Upper lobe of left lung (tissue), 6 donors: ENCODE measurements around the gene ME3. TPM values are rescaled to one million over a fixed set of nuclear protein-coding genes. Genes with fewer than 3 reads are reported as not detected.

Experiments used
- ATAC-seq, 2 donors: fragments of 200-7000 bp; cut with Tn5 transposase; one replicate each; pipeline ENCODE4 v1.9.1; 2022; ENCODE audit warnings: mild to moderate bottlenecking in 2 of 2, moderate library complexity in 2 of 2; ENCODE audit not compliant: low FRiP score in 2 of 2
- DNase-seq, 2 donors: peaks; one replicate each; pipeline ENCODE4 v3.0.0-alpha.2; 2019 to 2020
- H3K27ac ChIP-seq, 4 donors: fragments of 200-600 bp; sonication (generic); one replicate each; pipeline ENCODE4 v1.5.1; 2016 to 2019
- H3K27me3 ChIP-seq, 4 donors: fragments of 200-600 bp; sonication (generic); one replicate each; pipeline ENCODE4 v1.5.1; 2017 to 2019
- H3K36me3 ChIP-seq, 4 donors: fragments of 200-600 bp; sonication (generic); one replicate each; pipeline ENCODE4 v1.5.1; 2016 to 2019
- H3K4me1 ChIP-seq, 4 donors: fragments of 200-600 bp; sonication (generic); one replicate each; pipeline ENCODE4 v1.5.1; 2018 to 2019
- H3K4me3 ChIP-seq, 4 donors: fragments of 200-600 bp; sonication (generic); one replicate each; pipeline ENCODE4 v1.5.1; 2017 to 2019; ENCODE audit warnings: mild to moderate bottlenecking in 2 of 4, moderate library complexity in 1 of 4
- H3K9me3 ChIP-seq, 4 donors: fragments of 200-600 bp; sonication (generic); one replicate each; pipeline ENCODE4 v1.5.1; 2018 to 2019
- EP300 ChIP-seq, 4 donors: sonication (generic); formaldehyde crosslinking; IDR thresholded peaks; one replicate each; pipeline ENCODE4 v1.5.1; 2017; ENCODE audit warnings: antibody characterized with exemption in 4 of 4, control low read depth in 2 of 4
- POLR2A ChIP-seq, 4 donors: fragments of 450-650 bp; IDR thresholded peaks; one replicate each; pipeline ENCODE4 v1.5.1; 2016 to 2017; ENCODE audit warnings: antibody characterized with exemption in 4 of 4, mild to moderate bottlenecking in 2 of 4
- POLR2AphosphoS5 ChIP-seq, 2 donors: sonication (generic); formaldehyde crosslinking; IDR thresholded peaks; one replicate each; pipeline ENCODE4 v1.5.1; 2017; ENCODE audit warnings: antibody characterized with exemption in 2 of 2
- WGBS, 2 donors: methylation state at CpG; one replicate each; pipeline ENCODE4 v1.1.5; 2017 to 2018; 5-methylcytosine and 5-hydroxymethylcytosine counted together
- total RNA-seq, 6 donors: library from RNA; depleted of rRNA in 4 of 6; stranded (reverse); fragments of >200 nt in 4 of 6; gene quantifications; one replicate each; pipeline versions ENCODE4 v1.1.0 to v1.2.1, GENCODE V29; 2016 to 2021
- TF ChIP-seq, protein P1 (sequence below), 6 experiments: fragments of 450-650 bp in 4 of 6; fragments of 200-600 bp in 2 of 6; sonication (generic) in 2 of 6; IDR thresholded peaks; one replicate each; pipeline ENCODE4 v1.5.1; 2016 to 2019; ENCODE audit warnings: antibody characterized with exemption in 6 of 6
- donor health status: DM: no; HTN: no; CAD: no; lungs with moderate emphysema.
- donor health status: DM: no; HTN: yes; CAD: no; lungs with severe emphysema.

Gene ME3
- total RNA-seq, 6 donors from 2014 or later, result 19.5 to 56.6 (median 34.7) TPM

DNA sequence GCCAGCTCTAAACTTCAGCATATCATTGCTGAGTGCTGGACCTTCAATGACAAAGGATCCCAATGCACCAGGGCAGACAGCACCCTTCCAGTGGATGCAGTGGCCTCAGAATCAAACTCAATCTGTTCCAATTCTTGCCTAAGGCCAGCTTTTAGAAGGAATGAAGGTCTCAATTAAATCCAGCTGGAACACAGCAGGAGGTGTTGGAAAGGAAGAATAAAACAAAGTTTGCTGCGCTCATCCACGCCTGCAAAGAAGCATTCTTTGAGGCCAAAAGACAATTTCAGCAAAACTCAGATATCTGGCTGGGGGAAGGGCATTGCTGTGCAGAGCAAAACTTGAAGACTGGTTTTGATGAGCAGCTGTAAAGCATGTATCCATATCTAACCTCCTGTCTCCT, 177.1 kb downstream of the ME3 start:
- DNase-seq (no peak), ATAC-seq (no peak)
- Histone ChIP-seq H3K4me1 (no peaks in the 10 kb centered on the region), H3K36me3 (no peaks in the 10 kb centered on the region), H3K27ac (no peak overlapping the region), H3K9me3 (no peaks in the 10 kb centered on the region), H3K4me3 (no peak overlapping the region), H3K27me3 (no peaks in the 10 kb centered on the region)
- 92 to 94% methylated on average over 2 of the region's 2 CpGs for WGBS, 2 donors
- TF ChIP-seq POLR2AphosphoS5 (IDR thresholded peaks at IDR 0.05) (no peak), EP300 (IDR thresholded peaks at IDR 0.05) (no peak), POLR2A (IDR thresholded peaks at IDR 0.05) (no peak)
- TF ChIP-seq, protein P1, sequence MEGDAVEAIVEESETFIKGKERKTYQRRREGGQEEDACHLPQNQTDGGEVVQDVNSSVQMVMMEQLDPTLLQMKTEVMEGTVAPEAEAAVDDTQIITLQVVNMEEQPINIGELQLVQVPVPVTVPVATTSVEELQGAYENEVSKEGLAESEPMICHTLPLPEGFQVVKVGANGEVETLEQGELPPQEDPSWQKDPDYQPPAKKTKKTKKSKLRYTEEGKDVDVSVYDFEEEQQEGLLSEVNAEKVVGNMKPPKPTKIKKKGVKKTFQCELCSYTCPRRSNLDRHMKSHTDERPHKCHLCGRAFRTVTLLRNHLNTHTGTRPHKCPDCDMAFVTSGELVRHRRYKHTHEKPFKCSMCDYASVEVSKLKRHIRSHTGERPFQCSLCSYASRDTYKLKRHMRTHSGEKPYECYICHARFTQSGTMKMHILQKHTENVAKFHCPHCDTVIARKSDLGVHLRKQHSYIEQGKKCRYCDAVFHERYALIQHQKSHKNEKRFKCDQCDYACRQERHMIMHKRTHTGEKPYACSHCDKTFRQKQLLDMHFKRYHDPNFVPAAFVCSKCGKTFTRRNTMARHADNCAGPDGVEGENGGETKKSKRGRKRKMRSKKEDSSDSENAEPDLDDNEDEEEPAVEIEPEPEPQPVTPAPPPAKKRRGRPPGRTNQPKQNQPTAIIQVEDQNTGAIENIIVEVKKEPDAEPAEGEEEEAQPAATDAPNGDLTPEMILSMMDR (IDR thresholded peaks at IDR 0.05), result no peak

DNA sequence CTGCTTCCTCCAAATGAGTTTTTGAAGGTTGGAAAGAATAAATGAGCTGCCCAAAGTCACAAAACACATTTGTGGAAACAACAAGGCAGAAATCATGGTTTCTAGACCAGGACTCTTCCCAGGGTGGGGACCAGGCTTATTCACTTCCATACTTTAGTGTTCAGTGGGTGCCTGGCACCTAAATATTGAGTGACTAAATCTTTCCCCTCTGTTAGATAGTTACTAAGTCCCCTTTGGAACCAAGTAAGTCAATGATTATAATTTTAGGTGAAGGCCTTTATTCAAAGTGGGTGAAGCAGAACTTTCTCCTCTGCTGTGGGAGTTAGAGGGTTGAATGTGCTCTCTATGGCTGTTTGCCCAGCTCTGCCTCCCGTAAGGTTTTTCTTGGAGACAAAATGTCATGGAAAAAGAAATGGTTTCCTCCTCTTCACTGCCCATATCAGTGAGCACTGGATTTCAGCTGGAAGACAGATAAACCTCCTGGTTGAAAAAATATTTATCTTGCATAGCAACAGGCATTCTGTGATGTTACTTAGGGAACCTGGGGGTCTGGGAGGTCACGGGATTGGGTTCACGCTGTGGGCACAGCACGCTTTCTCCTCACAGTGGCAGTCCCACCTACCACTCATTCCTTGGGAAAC, 179.9 kb downstream of the ME3 start:
- H3K36me3 ChIP-seq, result no peaks in the 10 kb centered on the region
- no peaks in the 10 kb centered on the region for H3K4me1 ChIP-seq
- H3K9me3 ChIP-seq, result no peaks in the 10 kb centered on the region
- TF ChIP-seq POLR2AphosphoS5 (IDR thresholded peaks at IDR 0.05) (no peak), POLR2A (IDR thresholded peaks at IDR 0.05) (no peak), EP300 (IDR thresholded peaks at IDR 0.05) (no peak)
- TF ChIP-seq, protein P1 (IDR thresholded peaks at IDR 0.05), result no peak
- no peaks in the 10 kb centered on the region for H3K27me3 ChIP-seq
- no peak for ATAC-seq
- WGBS, 2 donors, result 85 to 89% methylated on average over 4 of the region's 4 CpGs
- H3K27ac ChIP-seq, result no peak overlapping the region
- H3K4me3 ChIP-seq, result no peak overlapping the region
- DNase-seq, result no peak

DNA sequence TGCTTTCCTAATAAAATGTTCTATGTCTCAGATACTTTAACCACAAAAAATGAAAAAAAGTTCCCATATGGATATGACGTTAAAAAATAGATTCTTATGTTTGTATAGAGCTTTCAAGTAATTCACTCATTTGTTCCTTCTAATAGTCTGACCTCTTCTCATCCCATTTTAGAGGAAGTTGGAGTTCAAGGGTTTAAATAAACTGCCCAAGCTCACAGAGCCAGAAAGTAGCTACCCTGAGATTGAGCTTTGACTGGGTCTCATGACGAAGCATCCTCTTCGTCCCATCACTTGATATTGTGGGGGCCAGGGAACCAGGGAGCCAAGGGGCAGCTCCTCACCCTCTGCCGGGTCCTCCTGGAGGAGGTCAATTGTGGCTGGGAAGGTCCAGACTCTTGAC, 181.4 kb downstream of the ME3 start:
- Histone ChIP-seq H3K27me3 (no peaks in the 10 kb centered on the region), H3K4me3 (no peak overlapping the region), H3K4me1 (no peaks in the 10 kb centered on the region), H3K36me3 (no peaks in the 10 kb centered on the region), H3K27ac (no peak overlapping the region), H3K9me3 (no peaks in the 10 kb centered on the region)
- 85 to 87% methylated on average over 4 of the region's 4 CpGs for WGBS, 2 donors
- no peak for ATAC-seq
- TF ChIP-seq, protein P1 (IDR thresholded peaks at IDR 0.05), result no peak
- no peak for TF ChIP-seq POLR2AphosphoS5 (IDR thresholded peaks at IDR 0.05)
- no peak for TF ChIP-seq EP300 (IDR thresholded peaks at IDR 0.05)
- TF ChIP-seq POLR2A (IDR thresholded peaks at IDR 0.05), result no peak
- DNase-seq, result no peak

DNA sequence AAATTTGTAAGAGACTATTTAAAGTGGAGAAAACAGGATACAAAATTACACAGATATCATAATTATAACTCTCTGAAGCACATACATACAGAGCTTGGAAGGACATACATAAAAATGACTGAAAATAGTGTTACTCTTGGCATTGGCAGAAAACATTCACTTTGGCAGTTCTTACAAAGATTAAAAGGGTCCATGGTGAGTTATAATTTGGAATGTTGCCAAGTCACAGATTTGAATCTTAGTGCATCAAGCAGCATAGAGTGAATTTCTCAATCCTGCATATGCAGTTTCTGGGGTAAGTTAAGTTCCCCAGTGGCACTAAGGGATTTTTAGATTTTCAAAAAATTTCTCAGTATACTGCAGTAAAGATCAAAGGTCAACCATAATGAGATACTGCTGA, 181.8 kb downstream of the ME3 start:
- Histone ChIP-seq H3K36me3 (no peaks in the 10 kb centered on the region), H3K27ac (no peak overlapping the region), H3K4me3 (no peak overlapping the region), H3K4me1 (no peaks in the 10 kb centered on the region), H3K9me3 (no peaks in the 10 kb centered on the region), H3K27me3 (no peaks in the 10 kb centered on the region)
- TF ChIP-seq EP300 (IDR thresholded peaks at IDR 0.05), result no peak
- TF ChIP-seq POLR2A (IDR thresholded peaks at IDR 0.05), result no peak
- no peak for TF ChIP-seq POLR2AphosphoS5 (IDR thresholded peaks at IDR 0.05)
- TF ChIP-seq, protein P1 (IDR thresholded peaks at IDR 0.05), result no peak
- ATAC-seq (no peak), DNase-seq (no peak)

DNA sequence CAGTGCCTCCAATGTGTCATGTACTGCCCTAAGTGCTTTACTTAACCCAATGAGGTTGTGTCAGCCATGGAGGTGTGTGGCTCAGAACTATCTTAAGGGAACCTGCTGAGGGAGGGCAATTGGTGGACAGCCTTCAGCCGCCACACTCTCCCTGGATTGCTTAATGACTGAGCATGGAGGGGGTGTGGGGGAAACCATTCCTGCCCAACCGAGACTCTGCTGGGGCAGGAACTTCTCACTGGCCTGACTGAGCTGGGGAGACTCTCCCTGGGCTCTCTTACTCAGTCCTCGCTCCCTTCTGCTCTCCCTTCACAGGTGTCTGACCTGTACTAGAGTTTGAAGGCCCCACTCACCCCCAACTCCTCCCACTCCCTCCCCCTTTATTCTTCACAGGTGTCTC, 183.0 kb downstream of the ME3 start:
- no peaks in the 10 kb centered on the region for H3K36me3 ChIP-seq
- peaks cover 0 to 3% (median 0%) of the 10 kb centered on the region in 4 donors for H3K4me1 ChIP-seq
- H3K4me3 ChIP-seq, result no peak overlapping the region
- H3K27ac ChIP-seq, result no peak overlapping the region
- TF ChIP-seq, protein P1 (IDR thresholded peaks at IDR 0.05), result no peak
- TF ChIP-seq POLR2A (IDR thresholded peaks at IDR 0.05) (no peak), POLR2AphosphoS5 (IDR thresholded peaks at IDR 0.05) (no peak), EP300 (IDR thresholded peaks at IDR 0.05) (no peak)
- H3K27me3 ChIP-seq, result no peaks in the 10 kb centered on the region
- ATAC-seq, result no peak
- 83 to 89% methylated on average over 3 of the region's 3 CpGs for WGBS, 2 donors
- H3K9me3 ChIP-seq, result no peaks in the 10 kb centered on the region
- no peak for DNase-seq
